A204.1 (cell line): ENCODE results near the gene CREB3L4.

Source experiments
- FAIRE-seq: peaks from 2 replicates; lab custom pipeline; 2012; peaks lifted over from hg19 to GRCh38; lab: Jason Lieb, UNC

The CREB3L4 gene

DNA sequence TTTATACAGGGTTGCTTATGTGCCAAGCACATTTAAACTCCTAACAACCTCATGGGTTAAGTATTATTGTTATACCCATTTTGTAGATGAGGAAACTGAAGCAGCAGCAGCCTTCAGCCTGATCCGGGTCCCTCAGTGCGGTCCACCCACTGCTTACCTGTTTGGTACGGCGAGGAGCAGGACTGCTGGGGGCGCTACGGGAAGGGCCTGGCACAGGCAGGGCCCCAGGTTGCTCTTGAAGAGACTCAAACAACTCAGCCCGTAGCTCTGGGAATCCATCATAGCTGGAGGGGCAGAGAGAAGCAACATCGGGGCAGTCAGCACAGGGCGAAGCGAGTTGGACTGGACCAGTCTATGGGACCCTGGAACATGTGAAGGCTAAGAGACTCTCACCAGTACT is 30.4 kb upstream of the CREB3L4 start:
- no peak for FAIRE-seq

DNA sequence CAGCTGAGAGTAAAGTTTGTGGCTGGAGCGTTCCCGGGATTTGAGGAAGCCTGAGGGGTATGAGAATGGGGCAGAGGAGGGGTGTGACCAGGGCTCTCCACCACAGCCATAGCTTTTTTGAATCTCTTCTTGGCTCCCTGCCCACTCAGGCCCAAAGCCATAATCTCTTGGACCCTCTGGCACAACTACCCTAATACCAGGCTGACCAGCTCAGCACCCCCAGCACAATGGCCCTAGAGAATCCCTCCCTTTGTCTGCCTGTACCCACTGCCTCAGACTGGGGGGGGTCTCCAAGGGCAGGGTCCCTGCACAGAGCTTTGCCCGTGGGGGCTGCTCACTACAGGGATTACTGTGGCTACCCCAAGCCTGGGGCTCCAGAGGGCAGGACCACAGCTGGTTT is 28.7 kb upstream of the CREB3L4 start:
- no peak for FAIRE-seq

DNA sequence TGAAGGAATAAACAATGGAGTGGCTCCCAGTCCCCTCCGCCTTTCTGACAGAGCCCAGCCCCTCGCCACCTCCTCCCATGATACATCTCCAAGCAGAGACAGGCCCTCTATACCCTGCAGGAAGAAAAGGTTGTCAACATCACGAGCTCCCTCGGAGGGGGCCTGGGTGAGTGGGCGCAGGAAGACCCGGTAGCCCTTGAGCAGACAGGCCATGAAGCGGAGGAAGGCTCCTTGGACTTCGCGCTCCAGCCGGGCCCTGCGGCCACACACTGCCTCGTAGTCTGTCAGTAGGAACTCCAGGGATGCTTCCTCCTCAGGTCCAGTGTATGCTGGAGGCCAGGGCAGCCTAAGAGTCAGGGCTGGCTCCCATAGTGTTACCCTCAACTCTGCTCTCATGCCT is 28.2 kb upstream of the CREB3L4 start:
- no peak for FAIRE-seq

DNA sequence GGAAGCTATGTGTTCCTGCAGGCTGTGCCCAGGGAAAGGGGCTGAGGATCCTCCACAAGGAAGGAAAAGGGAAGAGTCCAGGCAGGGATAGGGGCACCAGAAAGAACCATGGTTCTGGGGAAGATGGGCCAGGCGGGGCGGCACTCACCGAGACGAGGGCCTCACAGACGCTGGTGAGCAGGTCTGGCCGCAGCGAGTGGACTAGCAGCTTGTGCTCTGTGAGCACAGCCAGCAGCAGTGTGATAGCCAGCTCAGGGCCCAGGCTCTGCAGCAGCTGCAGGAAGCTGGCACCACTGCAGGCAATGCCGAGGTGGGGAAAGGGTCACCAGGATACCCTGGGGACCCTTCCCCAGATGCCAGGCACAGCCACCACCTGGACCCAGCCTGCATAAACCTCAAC is 26.9 kb upstream of the CREB3L4 start:
- FAIRE-seq: no peak

DNA sequence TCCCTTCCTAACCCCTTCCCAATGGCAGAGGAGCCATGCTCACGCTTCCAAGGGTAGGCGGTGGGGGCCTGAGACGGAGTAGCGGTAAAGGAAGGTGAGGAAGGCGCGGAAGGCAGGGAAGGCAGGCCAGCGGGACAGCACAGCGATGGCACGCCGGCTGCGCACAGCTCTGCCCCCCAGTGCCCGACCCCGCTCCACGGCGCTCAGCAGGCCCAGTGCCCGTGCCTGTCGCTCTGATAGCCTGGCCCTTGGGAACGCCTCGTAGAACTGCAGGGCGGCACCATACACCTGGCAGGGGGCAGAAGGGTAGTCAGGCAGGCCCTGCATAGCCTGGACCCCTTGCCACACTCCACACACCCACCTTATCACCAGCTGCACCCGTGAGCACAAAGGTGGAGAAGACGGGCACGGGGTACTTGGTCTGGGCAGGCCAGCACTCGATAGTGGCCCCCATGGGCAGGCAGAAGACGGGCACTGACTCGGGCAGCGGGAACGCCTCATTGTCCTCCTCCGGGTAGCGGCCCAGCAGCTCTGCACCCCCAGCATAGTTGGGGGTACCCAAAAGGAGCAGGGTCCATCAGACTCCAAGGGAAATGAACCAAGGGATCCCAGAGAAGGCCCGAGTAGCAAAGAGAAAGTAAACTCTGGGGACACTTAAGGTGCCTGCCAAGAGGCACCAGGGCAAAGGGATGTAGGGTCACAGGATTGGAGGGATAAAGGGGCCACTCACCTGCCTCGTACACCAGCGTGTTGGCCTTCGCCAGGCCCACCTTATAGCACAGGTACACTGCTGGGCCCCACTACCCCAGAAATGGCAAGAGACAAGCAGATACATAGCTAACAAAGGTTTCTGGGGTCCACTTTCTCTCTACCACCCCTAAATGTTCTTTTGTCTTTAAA is 25.6 kb upstream of the CREB3L4 start:
- FAIRE-seq: no peak

DNA sequence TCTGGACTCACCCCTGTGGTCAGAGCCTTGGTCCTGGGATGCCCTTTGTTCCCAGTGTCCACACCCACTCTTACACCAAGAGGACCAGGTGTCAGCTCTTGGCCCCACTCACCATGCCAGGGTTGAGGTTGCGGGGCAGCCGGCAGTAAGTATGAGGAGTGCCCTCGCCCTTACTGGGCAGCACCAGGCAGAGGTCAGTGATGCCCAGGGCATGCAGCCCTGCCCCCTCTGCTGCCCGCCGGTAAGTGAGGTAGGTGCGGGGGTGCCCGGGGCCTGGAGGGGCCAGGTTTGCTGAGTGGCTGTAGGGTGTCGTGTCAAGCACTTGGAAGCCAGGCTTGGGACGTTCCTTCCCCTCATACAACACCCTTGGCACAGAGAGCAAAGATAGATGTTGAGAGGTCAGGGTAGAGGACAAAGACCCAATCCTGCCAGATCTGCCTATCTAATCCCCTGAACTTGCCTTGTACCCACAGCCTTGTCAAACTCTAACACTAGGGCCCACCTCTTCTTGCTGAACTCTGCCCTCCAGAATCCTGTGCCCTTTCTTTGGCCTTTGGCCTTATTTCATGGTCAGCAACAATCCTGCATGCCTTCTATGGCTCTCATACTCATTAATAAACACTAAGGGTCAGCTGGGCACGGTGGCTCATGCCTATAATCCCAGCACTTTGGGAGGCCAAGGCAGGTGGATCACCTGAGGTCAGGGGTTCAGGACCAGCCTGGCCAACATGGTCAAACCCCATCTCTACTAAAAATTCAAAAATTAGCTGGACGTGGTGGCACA is 24.7 kb upstream of the CREB3L4 start:
- no peak for FAIRE-seq

DNA sequence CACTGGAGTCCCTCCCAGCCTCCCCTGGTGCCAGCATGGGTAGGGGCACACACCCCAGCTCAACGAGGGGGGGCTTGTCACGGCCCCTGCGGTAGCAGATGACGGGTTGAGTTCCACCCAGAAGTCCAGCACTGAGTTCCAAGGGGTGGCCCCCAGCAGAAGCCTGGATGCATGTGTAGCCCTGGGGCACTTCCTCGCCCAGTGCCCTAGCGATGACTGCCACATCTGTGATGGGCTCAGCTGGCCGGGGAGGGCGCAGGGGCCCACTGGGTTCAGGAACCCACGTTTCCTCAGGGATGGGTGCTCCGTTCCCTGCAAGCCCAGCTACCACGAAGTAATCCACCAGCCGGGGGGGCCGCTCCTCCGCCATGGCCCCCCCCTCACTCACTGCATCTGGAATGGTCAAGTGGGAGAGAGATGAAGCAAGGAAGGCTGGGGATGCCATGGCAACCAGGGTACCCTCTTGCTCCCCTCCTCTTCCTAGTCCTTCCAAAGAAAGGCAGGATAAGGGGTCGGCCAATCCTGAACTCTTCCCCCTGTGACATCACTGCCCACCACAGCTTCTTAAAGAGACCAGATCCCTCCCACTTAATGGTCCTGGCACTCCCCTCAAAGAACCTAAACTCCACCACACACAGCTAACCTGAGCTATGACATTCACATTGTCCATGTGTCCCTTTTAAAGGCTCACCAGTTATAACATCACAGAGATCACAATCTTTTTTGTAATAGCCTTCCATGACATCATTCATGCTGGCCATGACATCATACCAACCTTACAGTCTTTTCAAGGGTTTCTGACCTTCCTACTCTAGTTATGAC is 23.5 kb upstream of the CREB3L4 start:
- no peak for FAIRE-seq

DNA sequence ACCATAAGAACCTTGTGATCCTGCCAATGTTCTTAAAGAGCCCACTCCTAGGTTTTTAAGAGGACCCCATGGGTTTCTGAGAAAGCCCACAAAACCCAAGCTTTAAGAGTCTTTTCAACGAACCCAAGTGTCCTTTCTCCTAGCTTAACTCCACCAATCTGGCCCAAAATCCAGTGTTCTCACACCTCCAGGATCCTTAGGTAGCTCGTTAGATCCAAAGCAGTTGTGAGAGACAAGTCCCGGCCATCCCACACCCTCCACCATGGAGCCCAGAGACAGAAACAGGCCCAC is 22.9 kb upstream of the CREB3L4 start:
- FAIRE-seq: no peak

DNA sequence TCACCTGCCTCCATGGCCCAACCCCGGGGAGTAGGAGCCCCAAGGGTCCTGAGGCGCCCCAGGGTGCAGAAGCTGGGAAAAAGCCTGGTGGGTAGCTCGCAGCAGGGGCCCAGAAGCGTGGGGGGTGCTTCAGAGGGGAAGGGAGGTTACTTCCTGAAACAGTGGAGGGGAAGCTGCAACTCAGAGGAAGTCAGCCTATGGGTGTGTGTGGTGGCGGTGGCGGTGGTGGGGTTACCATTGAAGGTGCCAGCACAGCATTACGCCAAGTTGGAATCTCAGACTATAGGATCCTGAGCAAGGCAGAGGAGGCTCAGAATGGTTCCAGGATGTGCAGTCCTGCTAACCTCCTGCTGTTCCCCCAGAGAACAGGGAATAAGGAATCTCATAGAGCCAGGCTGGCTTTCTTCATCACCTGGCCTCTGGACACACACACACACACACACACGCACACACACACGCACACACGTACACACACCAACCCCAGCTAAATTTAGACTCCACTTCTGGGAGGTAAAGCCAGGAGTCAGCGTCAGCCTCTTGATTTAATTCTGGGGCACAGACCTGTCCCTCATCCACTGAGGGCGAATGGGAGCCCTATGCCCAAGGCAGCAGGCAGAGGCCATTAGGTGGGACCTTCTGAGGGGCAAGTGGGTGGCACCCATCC is 22.4 kb upstream of the CREB3L4 start:
- FAIRE-seq: no peak

DNA sequence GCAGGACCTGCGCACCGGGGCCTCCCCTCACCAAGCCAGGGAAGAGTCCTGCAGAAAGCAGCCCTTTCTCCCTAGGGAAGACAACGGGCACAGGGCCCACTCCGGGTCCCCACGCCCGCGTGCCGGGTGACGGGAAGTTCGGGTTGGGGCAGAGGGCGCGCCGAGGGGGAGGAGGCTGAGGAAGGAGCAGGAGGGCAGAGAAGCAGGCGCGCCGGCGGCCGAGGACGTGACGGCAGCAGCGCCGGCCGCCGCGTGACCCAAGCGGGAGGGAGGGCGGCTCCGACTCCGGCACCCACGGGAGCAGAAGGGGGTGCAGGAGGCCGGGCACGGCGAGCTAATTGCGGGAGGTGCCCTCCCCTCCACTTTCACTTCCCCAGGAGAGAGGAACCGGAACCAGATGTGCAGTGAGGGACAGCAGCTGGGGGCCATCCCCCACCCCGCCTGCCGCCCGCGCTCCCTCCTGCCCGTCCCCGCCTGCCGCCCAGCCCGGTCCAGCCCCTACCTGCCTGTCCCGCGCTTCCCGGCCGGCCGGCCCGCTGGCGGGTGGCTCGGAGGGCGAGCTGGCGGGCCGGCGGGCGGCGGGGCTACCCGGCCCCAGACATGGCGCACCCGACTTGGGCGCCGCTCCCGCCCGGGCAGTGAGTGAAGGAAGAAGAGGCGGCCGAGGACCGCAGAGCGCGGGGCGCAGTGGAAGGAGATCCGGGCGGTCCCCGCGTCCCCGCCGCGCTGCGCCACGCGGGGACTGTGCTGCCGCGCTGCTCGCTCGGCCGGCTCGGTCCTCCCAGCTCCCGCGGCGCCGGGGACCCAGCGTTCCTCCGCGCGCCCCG is 21.7 kb upstream of the CREB3L4 start:
- FAIRE-seq: no peak

DNA sequence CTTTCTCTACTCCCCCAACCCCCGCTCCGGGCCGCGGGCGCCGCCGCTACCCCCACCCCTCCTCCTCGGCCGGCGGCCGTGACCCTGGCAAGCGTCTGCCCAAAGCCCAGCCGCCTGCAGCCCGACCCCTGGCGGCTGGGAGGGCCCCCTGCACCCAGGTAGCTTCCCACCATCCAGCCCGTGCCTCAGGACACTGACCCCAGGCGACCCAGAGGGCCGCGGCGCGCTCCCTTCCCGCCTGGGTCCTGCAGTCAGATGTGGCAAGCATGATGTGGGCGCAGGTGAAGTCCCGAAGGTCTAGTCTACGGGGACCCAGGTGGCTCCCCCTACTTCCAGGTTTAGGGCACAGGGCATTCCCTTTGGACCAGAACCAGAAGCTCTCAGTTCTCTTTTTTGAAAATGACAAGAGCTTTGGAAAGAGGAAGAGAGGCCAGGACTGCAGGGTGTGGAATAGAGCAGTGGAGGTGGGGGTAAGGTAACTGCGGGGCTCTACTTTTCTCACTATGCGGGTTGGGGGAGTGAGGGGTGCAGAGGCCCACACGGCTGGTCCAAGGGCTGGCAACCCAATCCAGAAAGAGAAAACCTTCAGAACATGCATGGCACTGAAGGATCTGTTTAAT is 21.0 kb upstream of the CREB3L4 start, which contains the start of gene DENND4B:
Gene DENND4B, minus strand, starts transcription at position 97 of the 620 bp plus-strand sequence. CDS start 2,344 bp downstream, outside the sequence.
- FAIRE-seq: no peak

DNA sequence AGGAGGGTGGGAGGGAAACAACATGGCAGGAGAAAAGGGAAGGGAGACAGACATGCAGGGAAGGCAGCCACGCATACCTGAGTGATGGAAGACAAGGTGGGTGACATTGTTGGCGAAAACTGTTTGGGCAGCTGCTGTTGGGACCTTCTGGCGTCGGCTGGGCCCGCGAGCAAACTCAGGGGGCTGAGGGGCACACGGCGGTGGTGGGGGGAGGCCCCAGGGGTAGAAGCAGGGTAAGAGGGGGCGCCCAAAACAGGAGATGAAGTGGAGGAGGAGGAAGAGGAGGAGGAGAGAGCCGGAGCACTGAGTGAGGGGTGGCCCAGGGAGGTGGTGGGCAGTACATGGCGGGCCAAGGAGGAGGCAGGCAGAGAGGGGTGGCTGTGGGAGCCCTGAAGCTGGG is 16.5 kb upstream of the CREB3L4 start:
- no peak for FAIRE-seq

DNA sequence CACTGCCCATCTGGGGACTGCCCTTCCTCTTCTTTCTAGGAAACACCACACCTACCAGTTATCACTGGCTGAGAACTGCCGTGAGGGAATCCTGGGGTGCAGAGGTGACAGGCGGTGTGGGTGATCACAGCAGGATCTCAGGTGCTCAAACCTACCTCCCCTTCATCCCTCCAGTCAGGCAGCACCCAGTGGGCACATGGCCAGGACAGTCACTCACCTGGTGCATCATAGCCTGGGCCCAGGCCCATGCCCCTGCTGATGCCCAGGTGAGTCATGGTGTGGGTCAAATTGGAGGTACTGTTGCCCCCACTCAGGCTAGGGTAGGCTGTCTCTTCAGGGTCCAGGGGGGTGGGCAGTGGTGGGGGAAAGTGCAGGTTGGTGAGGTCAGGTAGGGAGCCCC is 15.9 kb upstream of the CREB3L4 start:
- no peak for FAIRE-seq

DNA sequence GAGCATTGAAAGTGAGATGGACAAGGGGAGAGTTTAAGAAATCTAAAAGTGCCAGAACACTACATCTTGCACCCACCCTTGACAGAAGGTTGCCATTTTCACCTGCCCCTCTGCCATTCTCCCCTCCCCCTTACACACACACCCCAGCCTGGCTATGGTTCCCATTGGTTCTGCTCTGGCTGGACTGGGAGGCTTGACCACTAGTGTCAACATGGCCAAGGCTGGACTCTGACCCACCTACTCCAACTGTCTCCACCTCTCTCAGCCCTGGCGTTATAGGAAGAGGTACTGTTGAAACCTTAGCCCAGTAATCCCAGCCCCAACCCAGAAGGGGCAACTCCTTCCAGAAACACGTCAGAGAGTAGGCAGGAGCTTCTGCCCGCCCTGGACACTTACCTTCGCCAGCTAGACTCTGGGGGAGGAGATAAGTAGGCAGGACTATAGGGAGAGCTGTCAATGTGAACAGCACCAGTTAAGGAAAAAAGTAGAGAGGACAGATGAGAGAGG is 13.8 kb upstream of the CREB3L4 start:
- no peak for FAIRE-seq

DNA sequence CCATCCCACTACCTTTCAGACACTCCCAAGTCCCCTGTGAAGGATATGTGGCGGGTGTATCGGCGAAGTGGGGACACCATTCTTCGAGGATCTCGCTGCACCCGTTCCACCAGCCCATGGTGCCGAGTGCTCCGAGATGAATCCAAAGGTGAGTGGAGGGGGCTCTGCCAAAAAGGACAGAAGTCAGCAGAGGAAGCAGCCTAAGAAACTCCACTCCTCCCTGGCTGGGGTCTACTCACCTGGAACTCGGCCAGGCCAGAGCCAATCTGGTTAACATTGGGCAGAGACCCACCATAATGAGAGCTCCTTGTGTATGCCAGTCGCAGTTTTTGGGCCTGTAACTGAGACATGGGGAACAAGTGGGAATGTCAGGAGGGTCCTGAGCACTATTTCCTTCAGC is 12.9 kb upstream of the CREB3L4 start:
- FAIRE-seq: no peak

DNA sequence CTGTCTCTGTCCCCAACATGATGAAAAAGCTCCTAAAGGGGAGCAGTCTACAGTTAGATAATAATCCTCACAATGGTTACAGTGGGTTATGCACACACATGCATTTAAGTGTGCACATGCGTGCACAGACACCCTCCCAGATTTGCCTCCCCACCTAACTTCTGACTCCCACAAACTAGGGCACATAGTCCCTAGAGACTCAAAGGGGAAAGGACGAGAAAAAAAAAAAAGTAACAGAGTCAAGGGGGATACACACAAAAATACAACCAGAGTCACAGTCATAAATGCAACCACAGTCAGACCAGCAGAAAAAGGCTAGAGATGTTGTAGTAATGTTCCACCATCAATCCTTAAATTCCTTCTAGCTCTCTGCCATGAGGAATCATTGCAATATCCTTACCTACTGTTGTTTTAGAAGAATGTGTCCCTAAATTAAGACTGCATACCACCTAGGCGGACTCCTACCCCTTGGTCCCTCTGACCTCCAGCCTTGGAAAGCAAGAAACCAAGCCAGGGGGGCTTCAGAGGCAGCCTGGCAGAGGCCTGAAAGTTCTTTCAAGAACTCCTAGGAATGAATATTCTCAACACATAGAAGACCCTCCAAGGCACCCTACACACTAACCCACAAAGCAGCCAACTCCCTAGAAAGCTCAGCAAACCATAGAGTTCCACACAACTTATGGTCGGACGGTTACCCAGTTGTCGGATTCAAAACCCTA is 10.5 kb upstream of the CREB3L4 start:
- no peak for FAIRE-seq

DNA sequence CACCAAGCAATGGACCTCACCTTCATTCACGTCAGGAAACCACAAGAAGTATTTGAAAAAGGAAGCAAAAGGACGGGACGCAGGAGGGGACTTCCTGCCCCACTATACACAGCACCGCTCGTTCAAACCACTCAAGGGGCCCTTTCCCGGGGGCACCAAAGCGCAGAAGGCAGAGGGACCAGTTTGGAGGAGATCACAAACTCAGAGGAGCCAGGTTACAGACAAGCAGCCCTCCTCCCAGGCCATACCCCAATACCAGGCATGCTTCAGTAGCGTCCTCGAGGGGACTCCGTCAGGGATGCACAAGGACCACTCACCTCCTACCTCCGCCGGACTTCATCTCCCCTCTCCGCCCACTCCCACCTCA is 10.0 kb upstream of the CREB3L4 start:
- FAIRE-seq: no peak

DNA sequence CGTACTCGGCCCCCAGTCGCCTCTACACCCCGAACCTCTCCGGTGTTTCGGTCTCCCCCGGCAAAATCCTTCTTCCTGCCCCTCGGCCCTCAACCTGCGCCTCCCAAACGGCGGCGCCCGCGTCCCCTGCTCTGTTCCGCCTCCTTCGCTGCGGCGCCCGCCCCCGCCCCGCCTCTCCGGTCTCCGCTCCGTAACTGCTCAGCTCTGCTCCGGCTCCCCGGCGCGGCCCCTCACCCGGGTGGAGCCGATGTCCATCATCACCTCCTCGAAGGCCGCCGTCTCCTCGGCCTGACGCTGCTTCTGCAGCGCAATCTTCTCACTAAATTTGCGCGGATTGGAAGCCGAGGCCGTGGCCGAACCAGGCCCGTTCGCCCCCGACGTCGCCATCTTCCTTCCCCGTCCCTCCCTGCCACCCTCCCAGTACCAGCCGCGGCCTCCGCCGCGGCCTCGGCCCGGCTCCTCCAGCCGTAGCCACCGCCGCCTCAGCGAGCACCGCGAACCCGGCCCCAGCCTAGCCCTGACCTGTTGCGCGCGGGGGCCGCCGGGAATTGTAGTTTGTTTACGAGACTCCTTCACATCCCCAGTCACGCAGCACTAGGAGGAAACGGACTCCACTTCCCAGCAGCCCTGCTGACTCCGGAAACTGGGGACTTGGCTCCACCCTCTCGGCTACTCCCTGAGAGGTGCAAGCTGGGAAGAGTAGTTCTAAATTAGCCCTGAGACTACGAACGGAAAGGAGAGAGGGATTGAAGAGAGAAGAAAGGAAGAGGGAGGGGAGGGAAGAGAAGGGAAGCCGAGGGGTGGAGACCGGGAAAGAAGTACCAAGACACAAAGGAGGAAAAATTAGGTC is 9.4 kb upstream of the CREB3L4 start, which contains the start of gene CRTC2:
Gene CRTC2, minus strand, starts transcription at position 502 of the 850 bp plus-strand sequence. Its CDS starts 115 bp downstream, at position 387.
- peak; percentile 90 for FAIRE-seq

DNA sequence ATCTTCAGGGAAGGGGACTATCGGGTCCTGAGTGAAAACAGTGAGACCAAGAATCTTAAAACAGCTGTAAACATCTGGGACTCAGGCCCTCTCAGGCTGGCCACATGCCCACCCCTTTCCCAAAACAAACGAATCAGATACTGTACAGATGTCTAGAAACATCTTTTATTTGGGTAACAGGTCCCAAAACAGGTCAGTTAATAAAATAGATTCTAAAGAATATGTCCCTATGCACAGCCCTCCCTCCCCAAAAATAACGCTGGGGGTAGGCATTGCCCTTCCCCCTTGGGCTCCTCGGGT is 8.8 kb upstream of the CREB3L4 start:
- no peak for FAIRE-seq
